Stimulated activated CD8-positive, alpha-beta memory T cell treated with anti-CD3 and anti-CD28 coated beads, Interleukin-4, amount 100 ng/mL, for 4 hours (primary cell): ENCODE results near the gene HYLS1.
"Not testable (repeated sequence)": the region's sequence is repeated elsewhere in the genome, so short reads cannot be mapped to it uniquely, and the experiment has no call there.

Source experiments
- DNase-seq, 2 donors: peaks; one replicate each; pipeline ENCODE4 v3.0.0-alpha.2; 2020; ENCODE audit warnings: low read depth in 2 of 2, low spot score in 1 of 2

HYLS1 gene, protein sequence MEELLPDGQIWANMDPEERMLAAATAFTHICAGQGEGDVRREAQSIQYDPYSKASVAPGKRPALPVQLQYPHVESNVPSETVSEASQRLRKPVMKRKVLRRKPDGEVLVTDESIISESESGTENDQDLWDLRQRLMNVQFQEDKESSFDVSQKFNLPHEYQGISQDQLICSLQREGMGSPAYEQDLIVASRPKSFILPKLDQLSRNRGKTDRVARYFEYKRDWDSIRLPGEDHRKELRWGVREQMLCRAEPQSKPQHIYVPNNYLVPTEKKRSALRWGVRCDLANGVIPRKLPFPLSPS

GRCh38 chr11:125887373-125888324 is at the start of gene HYLS1:
TSS of gene HYLS1 (plus strand) at chr11:125887668. CDS start at chr11:125899369, 11,701 bp downstream.
- DNase-seq, result peak; percentile 88

- no peak for DNase-seq
Measured at GRCh38 chr11:125842321-125842948, 45.0 kb upstream of the HYLS1 start.

GRCh38 chr11:125846188-125846587 is 41.3 kb upstream of the HYLS1 start:
- no peak for DNase-seq

GRCh38 chr11:125857670-125858069 is 29.8 kb upstream of the HYLS1 start:
- not testable (repeated sequence) for DNase-seq

- DNase-seq, result not testable (repeated sequence)
Measured at GRCh38 chr11:125862786-125863185, 24.7 kb upstream of the HYLS1 start.

DNA sequence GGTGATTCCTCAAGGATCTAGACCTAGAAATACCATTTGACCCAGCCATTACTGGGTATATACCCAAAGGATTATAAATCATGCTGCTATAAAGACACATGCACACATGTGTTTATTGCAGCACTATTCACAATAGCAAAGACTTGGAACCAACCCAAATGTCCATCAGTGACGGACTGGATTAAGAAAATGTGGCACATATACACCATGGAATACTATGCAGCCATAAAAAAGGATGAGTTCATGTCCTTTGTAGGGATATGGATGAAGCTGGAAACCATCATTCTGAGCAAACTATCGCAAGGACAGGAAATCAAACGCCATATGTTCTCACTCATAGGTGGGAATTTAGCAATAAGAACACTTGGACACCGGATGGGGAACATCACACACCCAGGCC is 22.1 kb upstream of the HYLS1 start:
- DNase-seq, result not testable (repeated sequence)

DNA sequence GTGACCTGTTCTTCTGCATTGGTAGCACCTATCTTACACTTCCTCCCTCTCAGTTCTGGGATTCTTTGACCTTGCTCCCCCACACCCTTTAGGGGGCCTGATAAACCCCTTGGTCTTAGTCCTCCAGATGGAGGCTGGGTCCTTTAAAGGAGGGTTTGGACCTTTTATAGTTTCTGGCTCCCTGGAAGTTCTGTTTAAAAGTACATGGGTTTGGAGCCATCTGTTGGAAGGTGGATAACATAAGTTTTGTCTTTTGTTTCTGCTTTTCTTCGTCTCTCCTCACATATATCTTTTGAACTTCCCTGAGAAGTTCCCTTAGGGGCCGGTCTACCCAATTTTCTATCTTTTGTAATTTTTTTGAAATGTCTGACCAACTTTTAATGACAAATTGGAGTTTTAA is 17.9 kb upstream of the HYLS1 start:
- no peak for DNase-seq

- no peak for DNase-seq
Measured at GRCh38 chr11:125871391-125872137, 15.9 kb upstream of the HYLS1 start.

GRCh38 chr11:125872138-125872491 is 15.4 kb upstream of the HYLS1 start:
- DNase-seq, result no peak

- DNase-seq, result no peak
Measured at GRCh38 chr11:125873881-125874555, 13.4 kb upstream of the HYLS1 start.

- no peak for DNase-seq
Measured at GRCh38 chr11:125874556-125875124, 12.8 kb upstream of the HYLS1 start.

GRCh38 chr11:125881291-125881690 is 6.2 kb upstream of the HYLS1 start:
- no peak for DNase-seq

DNA sequence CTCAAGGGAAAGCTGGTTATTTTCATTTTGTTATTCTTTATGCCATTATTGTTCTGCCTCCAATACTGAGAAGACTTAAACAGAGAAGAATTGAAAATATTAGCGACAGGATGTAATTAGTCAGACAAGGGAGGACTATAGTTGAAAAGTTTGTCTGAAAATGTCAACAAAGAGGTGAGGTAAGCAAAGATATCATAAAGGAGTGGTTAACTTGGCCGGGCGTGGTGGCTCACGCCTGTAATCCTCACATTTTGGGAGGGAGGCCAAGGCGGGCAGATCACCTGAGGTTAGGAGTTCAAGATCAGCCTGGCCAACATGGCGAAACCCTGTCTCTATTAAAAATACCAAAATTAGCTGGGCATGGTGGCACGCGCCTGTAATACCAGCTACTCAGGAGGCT is 4.1 kb upstream of the HYLS1 start:
- no peak for DNase-seq

GRCh38 chr11:125886997-125887372 is 483 bp upstream of the HYLS1 start:
- no peak for DNase-seq

- no peak for DNase-seq
Measured at GRCh38 chr11:125890447-125891100, 3.1 kb downstream of the HYLS1 start.

GRCh38 chr11:125892071-125892470 is 4.6 kb downstream of the HYLS1 start:
- DNase-seq, result no peak

- DNase-seq, result no peak
Measured at GRCh38 chr11:125892994-125893393, 5.5 kb downstream of the HYLS1 start.

DNA sequence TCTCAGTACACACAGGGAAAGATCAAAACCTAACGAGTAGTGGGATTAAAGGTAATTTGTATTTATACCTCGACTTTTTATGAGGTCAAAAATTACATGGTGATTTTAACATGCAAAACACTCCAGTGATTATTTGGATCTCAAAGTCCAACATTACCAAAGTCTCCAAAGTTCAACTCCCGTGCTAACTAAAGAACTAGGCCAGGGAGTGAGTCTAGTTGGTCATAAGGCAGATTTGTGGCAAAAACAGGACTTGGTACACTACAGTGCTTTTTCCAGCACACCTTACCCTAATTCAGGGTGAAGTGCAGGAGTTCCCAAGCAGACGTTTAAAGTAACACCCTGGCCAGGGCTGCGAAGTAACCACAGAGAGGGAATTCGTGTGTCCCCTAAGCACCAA is 14.4 kb downstream of the HYLS1 start:
- no peak for DNase-seq

DNA sequence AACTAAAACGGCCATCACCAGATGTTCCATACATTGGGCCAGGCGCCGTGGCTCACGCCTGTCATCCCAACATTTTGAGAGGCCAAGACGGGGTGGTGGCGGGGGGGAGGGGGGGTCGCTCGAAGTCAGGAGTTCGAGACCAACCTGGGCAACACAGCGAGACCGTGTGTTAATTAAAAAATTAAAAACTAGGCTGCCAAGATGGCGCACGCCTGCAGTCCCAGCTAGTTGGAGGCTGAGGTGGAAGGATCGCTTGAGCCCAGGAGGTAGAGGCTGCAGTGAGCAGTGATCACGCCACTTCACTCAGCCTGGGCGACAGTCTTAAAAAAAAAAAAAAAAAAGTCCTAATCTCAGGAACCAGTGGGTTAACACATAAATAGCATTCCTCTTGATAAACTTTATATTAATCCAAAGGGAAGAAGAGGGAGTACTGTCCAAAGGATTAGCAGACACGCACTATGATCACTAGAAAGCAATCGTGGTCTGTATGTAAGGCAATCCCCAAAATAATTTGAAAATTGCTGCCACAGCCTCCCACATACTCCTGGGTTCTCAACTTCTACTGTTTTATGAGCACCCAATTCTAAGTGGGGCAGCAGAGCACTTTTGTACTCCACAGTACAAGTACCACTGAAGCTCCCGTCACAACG is 14.9 kb downstream of the HYLS1 start:
- DNase-seq, result no peak
